ENCODE measurements around the gene CPAMD8. TPM values are rescaled to one million over a fixed set of nuclear protein-coding genes. Genes with fewer than 3 reads are reported as not detected.

CPAMD8 gene
- total RNA-seq, 2 experiments from 2014 or later, result 0.32 to 1.2 TPM

DNA sequence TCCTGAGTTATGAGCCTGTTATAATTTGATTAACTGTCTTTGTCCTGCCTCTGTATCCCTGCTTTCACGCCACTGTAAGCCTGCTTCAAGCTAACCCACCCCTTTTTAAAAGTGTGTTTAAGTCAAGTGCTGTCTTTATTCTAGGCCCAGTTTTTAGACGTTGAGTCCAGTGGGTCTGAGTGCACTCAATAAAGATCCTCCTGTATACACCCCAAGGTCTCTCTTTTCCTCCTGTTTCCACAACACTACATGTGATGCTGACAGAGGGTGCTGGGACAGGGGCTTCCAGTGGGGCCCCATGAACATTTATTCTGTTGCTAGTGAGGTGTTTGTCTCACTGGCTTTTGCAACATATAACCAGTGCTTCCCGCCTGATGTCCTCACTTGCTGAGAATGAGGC is 144.5 kb downstream of the CPAMD8 start:
- intact Hi-C loops (cut with micrococcal nuclease; ENCODE audit: unreplicated experiment), result no loop called here
- peaks cover 11% of the 10 kb centered on the region; the same call in 1 of the 2 replicates for H3K9me3 ChIP-seq (ENCODE audit: low read length)
- no peak overlapping the region for H3K4me2 ChIP-seq (ENCODE audit: low read length)
- H3K4me3 ChIP-seq (ENCODE audit: low read depth, low read length, poor library complexity, severe bottlenecking), result no peak overlapping the region
- peaks cover 28% of the 10 kb centered on the region for H3K36me3 ChIP-seq (ENCODE audit: insufficient read depth, low read length)
- no TSS peak for BruUV-seq (replicated peaks)
- no peaks in the 10 kb centered on the region for H3K79me2 ChIP-seq (ENCODE audit: insufficient read depth, low read depth, low read length)
- H3K27ac ChIP-seq (ENCODE audit: low read depth, low read length, poor library complexity, severe bottlenecking), result no peak overlapping the region
- TF ChIP-seq, protein P1, sequence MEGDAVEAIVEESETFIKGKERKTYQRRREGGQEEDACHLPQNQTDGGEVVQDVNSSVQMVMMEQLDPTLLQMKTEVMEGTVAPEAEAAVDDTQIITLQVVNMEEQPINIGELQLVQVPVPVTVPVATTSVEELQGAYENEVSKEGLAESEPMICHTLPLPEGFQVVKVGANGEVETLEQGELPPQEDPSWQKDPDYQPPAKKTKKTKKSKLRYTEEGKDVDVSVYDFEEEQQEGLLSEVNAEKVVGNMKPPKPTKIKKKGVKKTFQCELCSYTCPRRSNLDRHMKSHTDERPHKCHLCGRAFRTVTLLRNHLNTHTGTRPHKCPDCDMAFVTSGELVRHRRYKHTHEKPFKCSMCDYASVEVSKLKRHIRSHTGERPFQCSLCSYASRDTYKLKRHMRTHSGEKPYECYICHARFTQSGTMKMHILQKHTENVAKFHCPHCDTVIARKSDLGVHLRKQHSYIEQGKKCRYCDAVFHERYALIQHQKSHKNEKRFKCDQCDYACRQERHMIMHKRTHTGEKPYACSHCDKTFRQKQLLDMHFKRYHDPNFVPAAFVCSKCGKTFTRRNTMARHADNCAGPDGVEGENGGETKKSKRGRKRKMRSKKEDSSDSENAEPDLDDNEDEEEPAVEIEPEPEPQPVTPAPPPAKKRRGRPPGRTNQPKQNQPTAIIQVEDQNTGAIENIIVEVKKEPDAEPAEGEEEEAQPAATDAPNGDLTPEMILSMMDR (conservative IDR thresholded peaks at IDR 0.05; ENCODE audit: low read length), result no peak
- no peak for TF ChIP-seq EZH2phosphoT487 (IDR thresholded peaks at IDR 0.05; ENCODE audit: borderline replicate concordance, low read depth, low read length)
- no peaks in the 10 kb centered on the region for H3K4me1 ChIP-seq (ENCODE audit: insufficient read depth, low read length, poor library complexity, severe bottlenecking)
- ChIA-PET POLR2A (no interaction called here), CTCF (ENCODE audit: unreplicated experiment) (no interaction called here)
- no peak for DNase-seq (ENCODE audit: low spot score)
- H4K20me1 ChIP-seq (ENCODE audit: insufficient read depth, low read length), result no peaks in the 10 kb centered on the region
- H2AFZ ChIP-seq (ENCODE audit: low read length), result no peak overlapping the region
- H3K9me2 ChIP-seq (ENCODE audit: insufficient read depth, low read length), result no peaks in the 10 kb centered on the region

DNA sequence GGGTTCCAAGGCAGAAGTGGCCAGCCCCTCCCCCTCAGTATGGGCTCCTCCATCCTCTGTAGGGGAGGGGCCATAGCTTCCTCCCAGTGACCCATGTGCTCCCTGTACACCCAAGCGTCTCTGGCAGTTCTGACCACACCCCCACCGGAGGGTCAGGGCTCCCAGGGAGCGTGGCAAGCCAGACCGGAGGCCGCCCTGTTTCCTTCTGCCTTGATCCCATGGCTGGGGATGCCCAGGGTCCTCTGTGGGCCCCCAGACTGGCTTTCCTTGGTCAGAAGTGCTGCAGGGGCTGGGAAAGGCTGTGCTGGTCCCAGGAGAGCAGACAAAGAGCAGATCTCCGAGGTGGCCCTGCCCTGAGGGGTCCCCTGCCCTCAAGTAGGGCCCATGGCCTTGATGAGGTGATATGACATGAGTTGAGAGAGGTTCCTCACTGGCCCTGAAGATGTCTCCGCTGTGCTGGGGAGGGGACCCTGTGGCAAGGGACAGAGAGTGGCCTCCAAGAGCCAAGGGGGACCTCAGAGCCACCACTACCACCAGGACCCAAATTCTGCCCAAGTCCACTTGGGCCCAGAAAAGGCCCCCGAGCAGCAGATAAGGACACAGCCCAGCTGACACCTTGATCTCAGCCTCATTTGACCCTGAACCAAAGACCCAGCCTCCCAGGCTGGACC is 145.6 kb downstream of the CPAMD8 start:
- no peak for DNase-seq (ENCODE audit: low spot score)
- POLR2A ChIA-PET, result no interaction called here
- no peak overlapping the region for H3K4me3 ChIP-seq (ENCODE audit: low read depth, low read length, poor library complexity, severe bottlenecking)
- BruUV-seq (replicated peaks), result no TSS peak
- peaks cover 39% of the 10 kb centered on the region for H3K36me3 ChIP-seq (ENCODE audit: insufficient read depth, low read length)
- H3K4me1 ChIP-seq (ENCODE audit: insufficient read depth, low read length, poor library complexity, severe bottlenecking), result peaks cover 4% of the 10 kb centered on the region
- no peak for TF ChIP-seq EZH2phosphoT487 (IDR thresholded peaks at IDR 0.05; ENCODE audit: borderline replicate concordance, low read depth, low read length)
- TF ChIP-seq, protein P1 (conservative IDR thresholded peaks at IDR 0.05; ENCODE audit: low read length), result no peak
- no peak overlapping the region for H3K27ac ChIP-seq (ENCODE audit: low read depth, low read length, poor library complexity, severe bottlenecking)
- H4K20me1 ChIP-seq (ENCODE audit: insufficient read depth, low read length), result no peaks in the 10 kb centered on the region
- no peak overlapping the region for H3K4me2 ChIP-seq (ENCODE audit: low read length)
- CTCF ChIA-PET (ENCODE audit: unreplicated experiment), result no interaction called here
- no peak overlapping the region for H2AFZ ChIP-seq (ENCODE audit: low read length)
- H3K79me2 ChIP-seq (ENCODE audit: insufficient read depth, low read depth, low read length), result no peaks in the 10 kb centered on the region
- H3K9me2 ChIP-seq (ENCODE audit: insufficient read depth, low read length), result no peaks in the 10 kb centered on the region
- H3K9me3 ChIP-seq (ENCODE audit: low read length), result peaks cover 11% of the 10 kb centered on the region; the same call in 1 of the 2 replicates
- intact Hi-C loops (cut with micrococcal nuclease; ENCODE audit: unreplicated experiment), result no loop called here

DNA sequence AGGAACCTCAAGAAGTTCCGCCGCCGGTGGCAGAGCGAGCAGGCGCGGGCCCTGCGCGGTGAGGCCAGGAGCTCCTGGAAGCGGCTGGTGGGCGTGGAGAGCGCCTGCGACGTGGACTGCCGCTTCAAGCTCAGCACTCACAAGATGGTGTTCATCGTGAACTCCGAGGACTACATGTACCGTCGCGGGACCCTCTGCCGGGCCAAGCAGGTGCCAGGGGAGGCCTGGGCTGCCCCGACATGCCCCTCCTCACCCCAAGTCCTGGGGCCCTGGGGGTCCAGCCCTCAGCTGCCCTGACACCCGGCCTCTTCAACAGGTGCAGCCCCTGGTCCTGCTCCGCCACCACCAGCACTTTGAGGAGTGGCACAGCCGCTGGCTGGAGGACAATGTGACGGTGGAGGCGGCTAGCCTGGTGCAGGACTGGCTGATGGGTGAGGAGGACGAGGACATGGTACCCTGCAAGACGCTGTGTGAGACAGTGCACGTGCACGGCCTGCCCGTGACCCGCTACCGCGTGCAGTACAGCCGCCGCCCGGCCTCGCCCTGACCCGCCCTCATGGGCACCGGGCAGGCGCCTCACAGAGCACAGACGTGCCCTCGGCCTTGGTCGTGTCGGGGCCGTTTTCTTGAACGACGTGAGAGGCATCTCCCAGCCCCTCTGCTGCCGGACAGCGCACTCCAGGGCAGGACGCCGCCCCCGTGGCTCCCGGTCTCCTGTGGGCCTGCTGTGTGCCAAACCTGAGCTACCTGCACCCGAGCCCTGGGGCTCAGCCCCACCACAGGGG is 148.2 kb downstream of the CPAMD8 start:
- Histone ChIP-seq H2AFZ (ENCODE audit: low read length) (no peak overlapping the region), H3K27ac (ENCODE audit: low read depth, low read length, poor library complexity, severe bottlenecking) (no peak overlapping the region), H3K4me2 (ENCODE audit: low read length) (no peak overlapping the region), H3K36me3 (ENCODE audit: insufficient read depth, low read length) (peaks cover 48% of the 10 kb centered on the region), H3K4me3 (ENCODE audit: low read depth, low read length, poor library complexity, severe bottlenecking) (no peak overlapping the region), H3K79me2 (ENCODE audit: insufficient read depth, low read depth, low read length) (no peaks in the 10 kb centered on the region), H3K4me1 (ENCODE audit: insufficient read depth, low read length, poor library complexity, severe bottlenecking) (peaks cover 4% of the 10 kb centered on the region), H3K9me2 (ENCODE audit: insufficient read depth, low read length) (no peaks in the 10 kb centered on the region), H4K20me1 (ENCODE audit: insufficient read depth, low read length) (no peaks in the 10 kb centered on the region), H3K9me3 (ENCODE audit: low read length) (peaks cover 11% of the 10 kb centered on the region; the same call in 1 of the 2 replicates)
- no peak for DNase-seq (ENCODE audit: low spot score)
- TF ChIP-seq EZH2phosphoT487 (IDR thresholded peaks at IDR 0.05; ENCODE audit: borderline replicate concordance, low read depth, low read length), result no peak
- TF ChIP-seq, protein P1 (conservative IDR thresholded peaks at IDR 0.05; ENCODE audit: low read length), result no peak
- BruUV-seq (replicated peaks), result no TSS peak
- CTCF ChIA-PET (ENCODE audit: unreplicated experiment), result no interaction called here
- intact Hi-C loops (cut with micrococcal nuclease; ENCODE audit: unreplicated experiment), result no loop called here
- POLR2A ChIA-PET, result no interaction called here
